CD4-positive, alpha-beta T cell treated with Interleukin-6 for 4 hours (primary cell): ENCODE data around the gene KCNG4.
A peak's percentile ranks its signal among the peaks of the same experiment; 100 is the strongest.

Experiments used
- DNase-seq: peaks from one replicate; pipeline ENCODE4 v3.0.0-alpha.2; 2020; ENCODE audit warnings: mixed read lengths

Gene KCNG4

GRCh38 chr16:84239909-84240308 lies at the start of gene KCNG4:
Gene KCNG4 (minus strand): TSS chr16:84240012. CDS start chr16:84237485, 2,527 bp downstream.
- no peak for DNase-seq

- DNase-seq: no peak
These were observed 49.1 kb upstream of the KCNG4 start for GRCh38 chr16:84288902-84289301.

GRCh38 chr16:84286578-84287240 lies 46.9 kb upstream of the KCNG4 start:
- no peak for DNase-seq

- no peak for DNase-seq
These were observed 44.4 kb upstream of the KCNG4 start for GRCh38 chr16:84284154-84284722.

- no peak for DNase-seq
These were observed 43.7 kb upstream of the KCNG4 start for GRCh38 chr16:84283314-84284153.

GRCh38 chr16:84282533-84282932 lies 42.7 kb upstream of the KCNG4 start:
- DNase-seq: no peak

- DNase-seq: no peak
These were observed 41.3 kb upstream of the KCNG4 start for GRCh38 chr16:84281074-84281473.

GRCh38 chr16:84279881-84280280 lies 40.1 kb upstream of the KCNG4 start:
- no peak for DNase-seq

- no peak for DNase-seq
These were observed 39.2 kb upstream of the KCNG4 start for GRCh38 chr16:84278968-84279367.

- DNase-seq: no peak
These were observed 38.5 kb upstream of the KCNG4 start for GRCh38 chr16:84278333-84278732.

- peak; percentile 75 for DNase-seq
These were observed 37.5 kb upstream of the KCNG4 start for GRCh38 chr16:84277244-84277823.

GRCh38 chr16:84275585-84276151 lies 35.9 kb upstream of the KCNG4 start:
- DNase-seq: no peak

GRCh38 chr16:84274515-84274914 lies 34.7 kb upstream of the KCNG4 start:
- no peak for DNase-seq

GRCh38 chr16:84272740-84273320 lies 33.0 kb upstream of the KCNG4 start:
- DNase-seq: no peak

GRCh38 chr16:84271866-84272265 lies 32.1 kb upstream of the KCNG4 start:
- no peak for DNase-seq

GRCh38 chr16:84271037-84271436 lies 31.2 kb upstream of the KCNG4 start:
- DNase-seq: no peak

- DNase-seq: no peak
These were observed 30.7 kb upstream of the KCNG4 start for GRCh38 chr16:84270531-84270930.

GRCh38 chr16:84270071-84270470 lies 30.3 kb upstream of the KCNG4 start:
- no peak for DNase-seq

GRCh38 chr16:84268291-84269040 lies 28.7 kb upstream of the KCNG4 start:
- no peak for DNase-seq

- DNase-seq: no peak
These were observed 27.6 kb upstream of the KCNG4 start for GRCh38 chr16:84267380-84267779.

- no peak for DNase-seq
These were observed 26.6 kb upstream of the KCNG4 start for GRCh38 chr16:84266451-84266850.

- DNase-seq: no peak
These were observed 23.1 kb upstream of the KCNG4 start for GRCh38 chr16:84262939-84263338.
